SK-N-MC (cell line): Measurements from ENCODE around the gene PWWP2B.

ENCODE experiments used
- DNase-seq: peaks from one replicate; pipeline ENCODE4 v3.0.0-alpha.2; 2011; ENCODE audit warnings: low read depth, low spot score
- H3K27ac ChIP-seq: fragments of 200-600 bp; sonication (generic); 2 replicates; pipeline ENCODE4 v1.5.1; 2016; ENCODE audit warnings: mixed run types
- H3K36me3 ChIP-seq: fragments of 200-600 bp; sonication (generic); 2 replicates; pipeline ENCODE4 v1.6.1; 2017; ENCODE audit warnings: antibody characterized with exemption, low read length, mixed read lengths; ENCODE audit not compliant: insufficient read depth
- H3K4me3 ChIP-seq: fragments of 200-600 bp; sonication (generic); 2 replicates; pipeline ENCODE4 v1.5.1; 2016
- H3K9ac ChIP-seq: fragments of 200-600 bp; sonication (generic); 2 replicates; pipeline ENCODE4 v1.8.0; 2017; ENCODE audit warnings: mixed run types, mixed read lengths; ENCODE audit not compliant: insufficient read length
- H3K9me3 ChIP-seq: fragments of 200-600 bp; sonication (generic); 2 replicates; pipeline ENCODE4 v1.6.1; 2017; ENCODE audit warnings: low read depth, mild to moderate bottlenecking, antibody characterized with exemption, low read length, moderate library complexity, mixed read lengths
- EZH2 ChIP-seq: fragments of 200-600 bp; sonication (generic); IDR thresholded peaks from one replicate; pipeline ENCODE4 v1.6.1; 2017; ENCODE audit warnings: antibody characterized with exemption
- FOXP2 ChIP-seq: optimal IDR thresholded peaks from 2 replicates; pipeline ENCODE3; 2011; ENCODE audit warnings: mild to moderate bottlenecking, moderate library complexity; ENCODE audit not compliant: insufficient read depth; ENCODE audit errors: extremely low read length, control extremely low read depth
- POLR2AphosphoS5 ChIP-seq: IDR thresholded peaks from 2 replicates; pipeline ENCODE4 v1.6.1; 2012; ENCODE audit warnings: mild to moderate bottlenecking, low read depth, low read length, borderline replicate concordance

PWWP2B gene

DNA sequence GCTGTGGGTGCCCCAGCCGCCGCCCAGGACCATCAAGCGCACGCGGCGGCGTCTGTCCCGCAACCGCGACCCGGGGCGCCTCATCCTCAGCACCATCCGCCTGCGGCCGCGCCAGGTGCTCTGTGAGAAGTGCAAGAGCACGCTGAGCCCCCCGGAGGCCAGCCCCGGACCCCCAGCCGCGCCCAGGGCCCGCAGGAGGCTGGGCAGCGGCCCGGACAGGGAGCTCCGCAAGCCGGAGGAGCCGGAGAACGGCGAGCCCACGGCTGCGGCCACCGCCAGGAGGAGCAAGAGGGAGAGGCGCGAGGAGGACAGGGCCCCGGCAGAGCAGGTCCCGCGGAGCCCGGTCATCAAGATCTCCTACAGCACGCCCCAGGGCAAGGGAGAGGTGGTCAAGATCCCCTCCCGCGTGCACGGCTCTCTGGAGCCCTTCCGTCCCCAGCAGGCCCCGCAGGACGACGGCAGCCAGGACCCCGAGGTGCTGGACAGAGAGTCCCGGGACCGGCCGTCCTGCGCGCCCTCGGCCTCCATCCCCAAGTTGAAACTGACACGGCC lies 8.0 kb downstream of the PWWP2B start:
- H3K27ac ChIP-seq, result no peak overlapping the region
- TF ChIP-seq EZH2 (no peak), POLR2AphosphoS5 (no peak), FOXP2 (no peak)
- H3K36me3 ChIP-seq, result no peaks in the 10 kb centered on the region; the same call in 1 of the 2 replicates
- no peak overlapping the region for H3K4me3 ChIP-seq
- no peak for DNase-seq
- H3K9ac ChIP-seq, result no peak overlapping the region
- H3K9me3 ChIP-seq, result no peaks in the 10 kb centered on the region

DNA sequence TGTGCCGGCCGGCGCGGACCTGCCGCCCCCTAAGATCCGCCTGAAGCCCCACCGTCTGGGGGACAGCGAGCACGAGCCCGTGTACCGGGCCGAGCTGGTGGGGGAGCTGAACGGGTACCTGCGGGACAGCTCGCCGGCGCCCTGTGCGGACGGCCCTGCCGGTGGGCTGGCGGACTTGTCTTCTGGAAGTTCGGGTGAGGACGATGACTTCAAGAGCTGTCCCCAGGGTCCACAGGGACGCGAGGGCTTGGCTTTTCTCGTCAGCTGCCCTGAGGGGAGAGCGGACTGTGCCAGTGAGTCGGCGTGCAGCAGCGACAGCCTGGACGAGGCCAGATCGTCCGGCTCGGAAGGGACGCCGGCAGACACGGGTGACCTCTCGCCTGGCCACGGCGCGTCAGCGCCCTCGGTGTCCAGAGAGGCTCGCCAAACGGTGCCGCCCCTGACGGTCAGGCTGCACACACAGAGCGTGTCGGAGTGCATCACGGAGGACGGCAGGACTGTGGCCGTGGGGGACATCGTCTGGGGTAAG lies 8.5 kb downstream of the PWWP2B start:
- no peak for DNase-seq

GRCh38 chr10:132406181-132406580 lies 9.2 kb downstream of the PWWP2B start:
- no peak for DNase-seq
- Histone ChIP-seq H3K9ac (no peak overlapping the region), H3K9me3 (no peaks in the 10 kb centered on the region), H3K27ac (0 out of 2 replicates have a peak overlapping the region, but pooled peaks have one; percentile 9), H3K4me3 (no peak overlapping the region), H3K36me3 (no peaks in the 10 kb centered on the region; the same call in 1 of the 2 replicates)
- TF ChIP-seq EZH2, result no peak
- no peak for TF ChIP-seq FOXP2
- TF ChIP-seq POLR2AphosphoS5, result no peak

More for the DNA sequence above, 8.5 kb downstream of the PWWP2B start:
- no peaks in the 10 kb centered on the region for H3K9me3 ChIP-seq
- H3K36me3 ChIP-seq, result no peaks in the 10 kb centered on the region; the same call in 1 of the 2 replicates
- TF ChIP-seq FOXP2, result no peak
- no peak overlapping the region for H3K27ac ChIP-seq
- H3K4me3 ChIP-seq, result no peak overlapping the region
- no peak overlapping the region for H3K9ac ChIP-seq

- Histone ChIP-seq H3K36me3 (no peaks in the 10 kb centered on the region; the same call in 1 of the 2 replicates), H3K9ac (no peak overlapping the region), H3K27ac (no peak overlapping the region), H3K4me3 (no peak overlapping the region), H3K9me3 (no peaks in the 10 kb centered on the region)
- no peak for DNase-seq
- TF ChIP-seq EZH2, result no peak
- TF ChIP-seq FOXP2, result no peak
- no peak for TF ChIP-seq POLR2AphosphoS5
Observed at GRCh38 chr10:132406750-132407149, 9.8 kb downstream of the PWWP2B start.

- TF ChIP-seq POLR2AphosphoS5 (no peak), FOXP2 (no peak), EZH2 (no peak)
- no peak overlapping the region for H3K27ac ChIP-seq
- H3K4me3 ChIP-seq, result no peak overlapping the region
- no peak for DNase-seq
- H3K9me3 ChIP-seq, result no peaks in the 10 kb centered on the region
- H3K36me3 ChIP-seq, result no peaks in the 10 kb centered on the region; the same call in 1 of the 2 replicates
- no peak overlapping the region for H3K9ac ChIP-seq
Observed at GRCh38 chr10:132407243-132407746, 10.3 kb downstream of the PWWP2B start.

GRCh38 chr10:132407846-132408278 lies 10.9 kb downstream of the PWWP2B start:
- Histone ChIP-seq H3K4me3 (no peak overlapping the region), H3K36me3 (no peaks in the 10 kb centered on the region; the same call in 1 of the 2 replicates), H3K9me3 (no peaks in the 10 kb centered on the region), H3K9ac (no peak overlapping the region), H3K27ac (no peak overlapping the region)
- DNase-seq, result no peak
- TF ChIP-seq EZH2 (no peak), POLR2AphosphoS5 (no peak), FOXP2 (no peak)

DNA sequence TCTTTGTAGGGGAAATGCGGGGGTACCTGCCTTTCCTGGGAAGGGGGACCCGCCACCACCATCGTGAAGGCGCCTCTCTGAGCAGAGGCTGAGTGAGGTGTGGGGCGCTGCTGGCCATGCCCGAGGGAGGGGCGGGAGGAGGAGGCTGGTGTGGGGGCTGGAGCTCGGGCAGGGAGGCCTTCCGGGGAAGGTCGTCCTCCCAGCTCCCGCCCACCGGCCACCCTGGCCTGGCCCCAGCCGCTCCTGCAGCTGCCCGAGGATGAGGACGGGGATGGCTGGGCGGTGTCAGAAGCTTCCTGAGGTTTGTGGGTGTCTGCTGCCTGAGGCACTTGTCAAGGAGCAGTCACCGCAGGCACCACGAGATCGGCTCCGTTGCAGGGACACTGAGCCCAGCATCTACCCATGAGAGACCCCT lies 11.4 kb downstream of the PWWP2B start:
- Histone ChIP-seq H3K4me3 (no peak overlapping the region), H3K36me3 (no peaks in the 10 kb centered on the region; the same call in 1 of the 2 replicates), H3K27ac (no peak overlapping the region), H3K9ac (no peak overlapping the region), H3K9me3 (no peaks in the 10 kb centered on the region)
- no peak for DNase-seq
- no peak for TF ChIP-seq POLR2AphosphoS5
- TF ChIP-seq EZH2, result no peak
- TF ChIP-seq FOXP2, result no peak

- Histone ChIP-seq H3K4me3 (no peak overlapping the region), H3K27ac (no peak overlapping the region)
Observed at GRCh38 chr10:132408823-132409666, 12.0 kb downstream of the PWWP2B start.

GRCh38 chr10:132409667-132410028 lies 12.6 kb downstream of the PWWP2B start:
- no peak overlapping the region for H3K9ac ChIP-seq
- no peak overlapping the region for H3K27ac ChIP-seq

More at GRCh38 chr10:132408823-132409666, 12.0 kb downstream of the PWWP2B start:
- no peak overlapping the region for H3K9ac ChIP-seq
- no peaks in the 10 kb centered on the region for H3K9me3 ChIP-seq
- no peak for DNase-seq
- no peak for TF ChIP-seq FOXP2
- H3K36me3 ChIP-seq, result no peaks in the 10 kb centered on the region; the same call in 1 of the 2 replicates

More at GRCh38 chr10:132409667-132410028, 12.6 kb downstream of the PWWP2B start:
- no peak for TF ChIP-seq POLR2AphosphoS5
- no peak for TF ChIP-seq FOXP2
- TF ChIP-seq EZH2, result no peak
- no peaks in the 10 kb centered on the region for H3K9me3 ChIP-seq
- H3K4me3 ChIP-seq, result no peak overlapping the region
- no peak for DNase-seq
- H3K36me3 ChIP-seq, result no peaks in the 10 kb centered on the region; the same call in 1 of the 2 replicates
